Measurements from ENCODE around the gene PRPF39.

DNA sequence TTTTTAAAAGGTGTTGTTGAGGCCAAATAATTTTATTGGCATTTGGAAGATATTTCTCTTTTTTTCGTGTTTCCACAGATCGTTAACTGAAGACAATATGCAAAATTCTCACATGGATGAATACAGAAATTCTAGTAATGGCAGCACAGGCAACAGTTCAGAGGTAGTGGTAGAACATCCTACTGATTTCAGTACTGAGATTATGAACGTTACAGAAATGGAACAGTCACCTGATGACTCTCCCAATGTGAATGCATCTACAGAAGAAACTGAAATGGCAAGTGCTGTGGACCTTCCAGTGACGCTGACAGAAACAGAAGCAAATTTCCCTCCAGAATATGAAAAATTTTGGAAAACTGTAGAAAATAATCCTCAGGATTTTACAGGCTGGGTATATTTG lies 11.2 kb downstream of the PRPF39 start:
- TF ChIP-seq, protein P1, sequence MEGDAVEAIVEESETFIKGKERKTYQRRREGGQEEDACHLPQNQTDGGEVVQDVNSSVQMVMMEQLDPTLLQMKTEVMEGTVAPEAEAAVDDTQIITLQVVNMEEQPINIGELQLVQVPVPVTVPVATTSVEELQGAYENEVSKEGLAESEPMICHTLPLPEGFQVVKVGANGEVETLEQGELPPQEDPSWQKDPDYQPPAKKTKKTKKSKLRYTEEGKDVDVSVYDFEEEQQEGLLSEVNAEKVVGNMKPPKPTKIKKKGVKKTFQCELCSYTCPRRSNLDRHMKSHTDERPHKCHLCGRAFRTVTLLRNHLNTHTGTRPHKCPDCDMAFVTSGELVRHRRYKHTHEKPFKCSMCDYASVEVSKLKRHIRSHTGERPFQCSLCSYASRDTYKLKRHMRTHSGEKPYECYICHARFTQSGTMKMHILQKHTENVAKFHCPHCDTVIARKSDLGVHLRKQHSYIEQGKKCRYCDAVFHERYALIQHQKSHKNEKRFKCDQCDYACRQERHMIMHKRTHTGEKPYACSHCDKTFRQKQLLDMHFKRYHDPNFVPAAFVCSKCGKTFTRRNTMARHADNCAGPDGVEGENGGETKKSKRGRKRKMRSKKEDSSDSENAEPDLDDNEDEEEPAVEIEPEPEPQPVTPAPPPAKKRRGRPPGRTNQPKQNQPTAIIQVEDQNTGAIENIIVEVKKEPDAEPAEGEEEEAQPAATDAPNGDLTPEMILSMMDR (IDR thresholded peaks at IDR 0.05; ENCODE audit: poor library complexity, severe bottlenecking), result no peak
- TF ChIP-seq RAD21 (conservative IDR thresholded peaks at IDR 0.05) (no peak), POLR2AphosphoS5 (IDR thresholded peaks at IDR 0.05) (no peak), EZH2 (IDR thresholded peaks at IDR 0.05; ENCODE audit: borderline replicate concordance, insufficient read depth, low read length, poor library complexity, severe bottlenecking) (no peak), MXI1 (conservative IDR thresholded peaks at IDR 0.05; ENCODE audit: poor library complexity, severe bottlenecking) (no peak)

All from neural cell (in vitro differentiated cells).